Measurements from ENCODE around the gene TEAD2.
"Not testable (repeated sequence)": the region's sequence is repeated elsewhere in the genome, so short reads cannot be mapped to it uniquely, and the experiment has no call there.

Gene TEAD2

GRCh38 chr19:49347191-49347590 lies 15.0 kb downstream of the TEAD2 start:
- DNase-seq = no peak

DNA sequence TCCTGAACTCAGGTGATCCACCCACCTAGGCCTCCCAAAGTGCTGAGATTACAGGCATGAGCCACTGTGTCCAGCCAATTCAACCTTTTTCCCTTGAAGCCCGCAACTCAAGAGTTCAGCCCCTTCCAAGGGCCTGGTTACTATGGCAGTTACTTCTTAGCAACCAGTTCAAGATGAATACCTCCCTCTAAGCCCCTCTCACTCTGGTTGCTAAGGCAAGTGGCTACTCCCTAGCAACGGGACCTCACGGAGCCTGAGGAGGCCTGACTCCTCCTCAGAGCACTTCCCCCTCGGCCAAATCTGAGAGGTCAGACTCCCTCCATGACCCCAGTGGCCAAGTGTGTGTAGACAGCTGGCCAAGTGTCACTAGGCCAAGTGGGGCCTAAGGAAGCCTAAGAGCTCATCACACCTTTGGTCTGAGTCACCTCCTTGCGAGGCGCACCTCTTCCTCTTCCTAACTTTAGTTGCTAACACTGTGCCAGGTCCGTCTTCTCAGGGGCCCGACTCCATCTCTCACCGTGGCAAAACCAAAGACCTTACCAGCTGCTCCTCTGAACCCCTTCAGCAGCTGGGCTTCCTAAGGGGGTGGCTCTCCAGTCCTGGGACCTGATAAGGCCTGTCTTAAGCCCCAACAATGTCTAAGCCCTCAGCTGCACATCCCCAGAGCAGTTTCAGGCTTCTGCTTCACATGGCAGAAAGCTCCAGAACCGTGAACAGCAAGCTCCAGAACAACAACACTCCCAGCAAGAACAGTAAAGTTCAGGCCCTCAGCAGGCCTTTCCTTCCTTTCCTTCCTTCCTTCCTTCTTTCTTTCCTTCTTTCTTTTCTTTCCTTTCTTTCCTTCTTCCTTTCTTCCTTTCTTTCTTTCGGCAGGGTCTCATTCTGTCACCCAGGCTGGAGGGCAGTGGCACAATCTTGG lies 17.5 kb downstream of the TEAD2 start:
- no peak for DNase-seq

DNA sequence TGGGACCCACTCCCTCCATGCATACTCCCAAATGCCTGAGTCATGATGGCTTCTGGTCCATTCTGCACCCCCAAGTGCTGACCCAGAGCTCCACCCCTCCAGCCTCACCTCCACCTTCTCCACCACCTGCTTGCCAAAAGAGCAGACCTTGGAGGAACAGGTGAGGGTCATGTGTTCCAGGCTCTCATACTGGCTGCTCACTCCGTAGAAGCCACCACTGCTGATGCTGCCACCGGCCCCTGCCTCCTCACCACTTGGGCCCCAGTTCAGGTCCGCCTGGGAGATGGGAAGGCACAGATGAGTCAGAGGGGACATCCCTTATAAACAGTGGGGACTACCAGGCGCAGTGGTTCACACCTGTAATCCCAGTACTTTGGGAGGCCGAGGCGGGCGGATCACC lies 19.1 kb downstream of the TEAD2 start:
- no peak for DNase-seq

DNA sequence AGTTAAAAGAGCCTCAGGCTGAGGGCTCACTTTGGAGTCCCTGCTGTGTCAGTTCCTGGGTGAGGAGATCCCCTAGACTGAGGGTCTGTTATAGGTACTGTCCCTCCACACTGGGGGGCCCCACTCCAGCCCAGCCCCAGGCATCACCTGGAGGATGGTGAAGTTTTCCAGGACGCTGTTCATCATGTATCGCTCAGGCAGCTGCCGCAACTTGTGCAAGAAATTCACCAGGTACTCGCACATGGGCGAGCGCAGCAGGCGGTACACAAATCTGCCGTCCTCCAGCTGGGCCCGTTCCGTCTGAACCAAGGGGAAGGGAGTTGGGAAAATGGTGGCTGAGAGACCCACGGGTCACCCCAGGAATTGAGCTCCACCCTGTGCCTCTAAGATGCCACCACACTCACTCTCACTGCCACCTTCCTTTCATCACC lies 19.9 kb downstream of the TEAD2 start:
- no peak for DNase-seq

DNA sequence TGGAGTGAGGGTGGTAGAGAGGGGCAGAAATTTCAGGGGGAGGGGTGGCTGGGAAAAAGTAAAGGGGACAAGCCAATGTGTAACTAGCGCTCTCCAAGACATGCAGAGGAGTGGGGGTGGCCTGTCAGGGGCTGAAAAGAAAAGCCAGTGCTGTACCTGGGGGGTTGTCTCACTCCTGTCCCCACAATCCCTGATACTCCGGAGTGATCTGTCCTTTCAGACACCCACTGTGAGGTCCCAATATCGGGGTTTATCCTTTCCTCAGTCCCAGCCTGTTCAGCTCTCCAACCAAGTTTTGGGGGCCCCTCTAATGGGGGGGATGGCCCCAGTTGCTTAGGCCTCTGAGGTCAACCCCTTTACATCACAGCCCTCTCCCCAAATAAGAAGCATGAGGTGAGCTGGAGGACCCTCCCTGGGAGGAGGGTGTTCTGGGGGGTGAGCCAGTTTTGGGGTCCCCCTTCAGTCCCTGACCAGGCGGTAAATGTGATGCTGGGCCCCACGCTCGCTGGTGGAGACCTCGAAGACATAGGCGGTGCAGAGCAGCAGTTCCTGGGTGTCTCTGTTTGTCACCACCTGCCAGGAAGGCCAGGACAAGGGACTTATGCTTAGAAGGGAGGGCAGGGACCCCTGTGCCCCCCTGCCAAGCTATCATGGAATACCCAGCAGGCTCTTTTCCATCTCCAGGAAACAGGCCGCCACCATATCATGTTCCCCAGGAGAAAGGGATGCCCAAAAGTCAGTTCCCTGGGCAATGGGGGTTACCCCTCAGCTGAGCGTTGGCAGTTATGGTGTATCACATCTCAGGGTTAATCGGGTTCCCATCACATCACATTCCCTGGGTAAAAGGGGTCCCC lies 21.1 kb downstream of the TEAD2 start:
- no peak for DNase-seq

DNA sequence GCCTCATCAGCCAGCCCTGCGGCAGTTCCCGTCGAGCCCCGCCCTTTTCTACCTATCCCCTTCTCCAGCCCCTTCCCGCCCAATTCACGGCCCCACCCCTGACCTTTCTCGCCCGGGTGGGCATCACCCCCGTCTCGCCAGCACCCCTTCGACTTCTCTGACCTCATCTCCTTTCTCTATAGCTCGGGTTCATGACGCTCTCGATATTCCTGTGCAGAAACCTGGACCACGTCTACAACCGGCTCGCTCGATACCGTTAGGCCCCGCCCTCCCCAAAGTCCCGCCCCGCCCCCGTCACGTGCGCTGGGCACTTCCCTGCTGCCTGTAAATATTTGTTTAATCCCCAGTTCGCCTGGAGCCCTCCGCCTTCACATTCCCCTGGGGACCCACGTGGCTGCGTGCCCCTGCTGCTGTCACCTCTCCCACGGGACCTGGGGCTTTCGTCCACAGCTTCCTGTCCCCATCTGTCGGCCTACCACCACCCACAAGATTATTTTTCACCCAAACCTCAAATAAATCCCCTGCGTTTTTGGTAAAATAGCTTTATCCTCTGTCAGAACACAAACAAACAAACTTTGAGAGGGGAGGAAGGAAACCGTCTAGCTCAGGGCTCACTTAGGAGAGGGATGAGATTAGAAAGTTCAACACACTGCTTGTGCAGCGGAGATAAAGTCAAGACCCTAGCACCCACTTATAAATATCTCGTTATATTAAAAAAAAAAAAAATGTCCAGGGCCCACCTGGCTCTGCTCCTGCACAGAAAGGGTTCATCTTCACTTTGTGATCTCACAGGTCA lies 21.9 kb downstream of the TEAD2 start:
- no peak for DNase-seq

- no peak for DNase-seq
Observed at GRCh38 chr19:49339301-49340068, 22.7 kb downstream of the TEAD2 start.

DNA sequence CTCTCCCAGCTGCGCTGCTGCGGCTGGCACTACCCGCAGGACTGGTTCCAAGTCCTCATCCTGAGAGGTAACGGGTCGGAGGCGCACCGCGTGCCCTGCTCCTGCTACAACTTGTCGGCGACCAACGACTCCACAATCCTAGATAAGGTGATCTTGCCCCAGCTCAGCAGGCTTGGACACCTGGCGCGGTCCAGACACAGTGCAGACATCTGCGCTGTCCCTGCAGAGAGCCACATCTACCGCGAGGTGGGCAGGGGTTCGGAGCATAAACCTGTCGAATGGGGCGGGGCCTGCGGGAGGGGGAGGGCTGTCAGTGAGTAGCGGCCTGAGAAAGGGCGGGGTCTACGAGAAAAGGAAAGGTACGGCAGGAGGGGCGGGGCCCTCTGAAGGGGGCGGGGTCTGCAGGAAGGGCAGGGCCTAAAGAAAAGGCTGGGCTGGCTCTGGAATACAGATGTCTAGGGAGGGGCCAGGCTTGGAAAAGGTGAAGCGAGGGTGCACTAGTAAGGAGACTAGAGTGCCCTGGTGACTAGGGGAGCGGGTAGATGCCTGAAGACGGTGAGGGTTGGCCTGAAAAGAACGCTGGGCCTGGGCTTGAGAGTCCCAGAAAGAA lies 23.4 kb downstream of the TEAD2 start:
- DNase-seq = no peak

- DNase-seq = no peak
Observed at GRCh38 chr19:49338023-49338677, 24.1 kb downstream of the TEAD2 start.

- no peak for DNase-seq
Observed at GRCh38 chr19:49337267-49338022, 24.8 kb downstream of the TEAD2 start.

GRCh38 chr19:49336482-49337266 lies 25.5 kb downstream of the TEAD2 start:
- no peak for DNase-seq

DNA sequence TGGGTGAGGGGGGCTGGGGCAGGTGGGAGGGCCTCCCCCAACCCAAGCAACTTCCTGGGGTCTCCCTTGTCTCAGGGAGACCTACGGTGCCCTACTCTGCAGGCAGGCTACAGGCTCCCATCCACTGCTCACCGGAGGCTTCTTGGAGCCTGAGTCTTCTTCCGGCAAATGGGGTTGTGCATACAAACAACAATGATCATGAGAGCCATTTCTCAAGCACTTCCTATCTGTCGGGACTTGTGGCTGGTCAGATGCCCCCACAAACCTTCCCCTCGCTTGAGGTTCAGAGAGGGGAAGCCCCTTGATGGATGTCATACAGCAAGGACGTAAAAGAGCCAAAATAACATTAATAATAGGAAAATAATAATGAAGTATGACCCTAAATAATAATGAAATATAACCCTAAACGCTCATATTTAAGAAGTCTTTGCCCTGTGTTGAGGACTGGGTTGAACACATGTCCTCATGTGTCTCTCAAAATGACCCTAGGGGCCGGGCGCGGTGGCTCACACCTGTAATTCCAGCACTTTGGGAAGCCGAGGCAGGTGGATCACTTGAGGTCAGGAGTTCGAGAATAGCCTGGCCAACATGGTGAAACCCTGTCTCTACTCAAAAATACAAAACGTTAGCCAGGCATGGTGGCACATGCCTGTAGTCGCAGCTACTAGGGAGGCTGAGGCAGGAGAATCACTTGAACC lies 26.3 kb downstream of the TEAD2 start:
- peak in 1 of 5 donors; percentile 58 for DNase-seq

GRCh38 chr19:49335071-49335783 lies 27.0 kb downstream of the TEAD2 start, which contains the start of gene CD37:
CD37 (plus strand) TSS chr19:49335406; CDS start chr19:49335541, 135 bp downstream.
- DNase-seq = peak in 3 of 5 donors; percentile 37 to 64 (median 55)

- peak; percentile 48 to 75 (median 63) for DNase-seq
Observed at GRCh38 chr19:49333811-49334288, 28.4 kb downstream of the TEAD2 start.

DNA sequence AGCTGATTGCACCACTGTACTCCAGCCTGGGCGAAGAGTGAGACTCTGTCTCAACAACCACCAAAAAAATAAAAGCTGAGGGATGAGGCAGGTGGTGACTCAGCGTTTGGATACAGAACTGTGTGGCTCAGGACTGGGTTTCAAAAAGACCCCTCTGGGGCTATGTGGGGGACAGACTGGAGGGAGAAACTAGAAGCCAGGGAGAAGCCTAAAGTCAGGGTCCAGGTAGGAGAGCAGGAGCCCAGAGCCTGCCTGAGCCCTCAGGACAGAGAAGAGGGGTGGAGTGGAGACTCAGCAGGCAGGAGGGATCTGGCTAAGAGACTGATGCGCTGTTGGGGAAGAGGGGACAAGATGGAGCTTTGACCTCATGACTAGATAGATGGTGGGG lies 28.8 kb downstream of the TEAD2 start:
- no peak for DNase-seq

GRCh38 chr19:49332691-49333417 lies 29.4 kb downstream of the TEAD2 start:
- DNase-seq = not testable (repeated sequence)

DNA sequence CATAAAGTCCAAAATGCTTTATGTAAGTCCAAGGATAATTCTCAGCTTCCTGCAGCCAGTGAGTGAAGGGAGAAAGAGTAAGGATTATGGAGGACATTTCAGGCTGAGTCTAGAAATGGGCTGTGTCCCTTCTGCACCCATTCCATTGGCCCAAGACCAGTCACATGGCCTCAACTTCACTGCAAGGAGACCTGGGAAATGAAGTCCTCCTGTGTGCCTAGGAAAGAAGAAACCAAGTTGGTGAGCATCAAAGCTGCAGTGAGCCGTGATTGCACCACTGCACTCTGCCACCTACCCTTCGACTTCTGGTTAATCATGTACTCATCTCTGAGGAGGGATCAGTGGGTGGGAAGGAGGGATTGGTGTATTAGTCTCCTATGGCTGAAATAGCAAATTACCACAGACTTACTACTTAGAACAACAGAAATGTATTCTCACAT lies 30.6 kb downstream of the TEAD2 start:
- peak in 4 of 5 donors; percentile 43 to 78 (median 50) for DNase-seq
